Measurements from ENCODE around the gene IL27RA. TPM values are rescaled to one million over a fixed set of nuclear protein-coding genes. Genes with fewer than 3 reads are reported as not detected.

Gene IL27RA
- total RNA-seq: 1 to 10 TPM; 3.5 to 4.9 TPM
- polyA plus RNA-seq (ENCODE audit: insufficient read depth, low read depth, low replicate concordance): 5.2 TPM
- long read RNA-seq, donor 1, partial matches to known transcripts: 0 of 1 reads
- long read RNA-seq, donor 1, other reads (novel, unspliced or antisense): 0 of 1 reads
- long read RNA-seq, donor 2, partial matches to known transcripts: 0 of 2 reads
- long read RNA-seq, donor 2, other reads (novel, unspliced or antisense): 0 of 2 reads

- 1% methylated on average over 43 of the region's 63 CpGs; no CpG with 5 or more reads in 1 of the 2 donors for WGBS, 2 donors
- Histone ChIP-seq H3K4me1 (peaks cover 9% of the 10 kb centered on the region), H3K4me3 (peak within 1 kb of the TSS; percentile 55 to 73), H3K9me3 (no peaks in the 10 kb centered on the region), H3K36me3 (ENCODE audit: low read depth, missing control alignments) (no peaks in the 10 kb centered on the region), H3K27ac (peak within 1 kb of the TSS; percentile 80 to 81), H3K27me3 (no peaks in the 10 kb centered on the region)
- intact Hi-C loops (cut with DNase I; ENCODE audit: low total_unique reads): no loop called here
- TF ChIP-seq POLR2A (IDR thresholded peaks at IDR 0.05) (no peak), CTCF (IDR thresholded peaks at IDR 0.05) (peak; percentile 8 to 50 (median 48))
- peak; percentile 47 for DNase-seq
Measured at GRCh38 chr19:14031719-14032480, at the start of gene IL27RA. Gene IL27RA (plus strand): TSS chr19:14031762. CDS start chr19:14031873, 111 bp downstream.

- Histone ChIP-seq H3K4me1 (peaks cover 17% of the 10 kb centered on the region), H3K36me3 (ENCODE audit: low read depth, missing control alignments) (no peaks in the 10 kb centered on the region), H3K27me3 (no peaks in the 10 kb centered on the region), H3K27ac (no peak overlapping the region), H3K9me3 (no peaks in the 10 kb centered on the region), H3K4me3 (no peak overlapping the region)
- TF ChIP-seq POLR2A (IDR thresholded peaks at IDR 0.05) (no peak), CTCF (IDR thresholded peaks at IDR 0.05) (no peak)
- intact Hi-C loops (cut with DNase I; ENCODE audit: low total_unique reads): no loop called here
- WGBS, 2 donors: 93 to 100% methylated on average over 13 to 17 of the region's 17 CpGs
- DNase-seq: no peak
Measured at GRCh38 chr19:13981988-13982501, 49.5 kb upstream of the IL27RA start.

- Histone ChIP-seq H3K9me3 (no peaks in the 10 kb centered on the region), H3K27ac (no peak overlapping the region), H3K4me3 (no peak overlapping the region), H3K36me3 (ENCODE audit: low read depth, missing control alignments) (no peaks in the 10 kb centered on the region), H3K27me3 (no peaks in the 10 kb centered on the region), H3K4me1 (peaks cover 21% of the 10 kb centered on the region)
- no peak for DNase-seq
- intact Hi-C loops (cut with DNase I; ENCODE audit: low total_unique reads): no loop called here
- 96 to 99% methylated on average over 3 to 9 of the region's 9 CpGs for WGBS, 2 donors
- no peak for TF ChIP-seq CTCF (IDR thresholded peaks at IDR 0.05)
Measured at GRCh38 chr19:13982773-13983172, 48.8 kb upstream of the IL27RA start.

GRCh38 chr19:13983213-13983889 lies 48.2 kb upstream of the IL27RA start:
- no peak for DNase-seq
- H3K4me3 ChIP-seq: no peak overlapping the region
- peaks cover 16% of the 10 kb centered on the region for H3K4me1 ChIP-seq
- no peaks in the 10 kb centered on the region for H3K27me3 ChIP-seq
- H3K36me3 ChIP-seq (ENCODE audit: low read depth, missing control alignments): no peaks in the 10 kb centered on the region
- WGBS, 2 donors: 86 to 89% methylated on average over 7 to 15 of the region's 21 CpGs
- intact Hi-C loops (cut with DNase I; ENCODE audit: low total_unique reads): no loop called here
- TF ChIP-seq POLR2A (IDR thresholded peaks at IDR 0.05): no peak
- no peak for TF ChIP-seq CTCF (IDR thresholded peaks at IDR 0.05)
- no peaks in the 10 kb centered on the region for H3K9me3 ChIP-seq
- no peak overlapping the region for H3K27ac ChIP-seq

All from testis (tissue), 5 donors.